Mesothelial cell of epicardium (in vitro differentiated cells): ENCODE data around the gene GSG1L. TPM values are rescaled to one million over a fixed set of nuclear protein-coding genes. Genes with fewer than 3 reads are reported as not detected.

Source experiments
- DNase-seq, 2 experiments: peaks; one replicate each; pipeline ENCODE4 v3.0.0; 2021; ENCODE audit warnings: low spot score in 2 of 2; ENCODE audit not compliant: unreplicated experiment in 2 of 2
- H3K27ac Mint-ChIP-seq: 2 replicates; pipeline ENCODE4 v1.8.0; 2021; ENCODE audit warnings: mixed read lengths
- H3K27me3 Mint-ChIP-seq: 2 replicates; pipeline ENCODE4 v1.8.0; 2021; ENCODE audit warnings: low read depth, mixed read lengths
- H3K36me3 Mint-ChIP-seq: 2 replicates; pipeline ENCODE4 v1.8.0; 2021; ENCODE audit warnings: mixed read lengths
- H3K4me1 Mint-ChIP-seq: 2 replicates; pipeline ENCODE4 v1.8.0; 2021; ENCODE audit warnings: mixed read lengths
- H3K4me3 Mint-ChIP-seq: 2 replicates; pipeline ENCODE4 v1.8.0; 2021; ENCODE audit warnings: mild to moderate bottlenecking, moderate library complexity, mixed read lengths
- H3K9me3 Mint-ChIP-seq: 2 replicates; pipeline ENCODE4 v1.8.0; 2021; ENCODE audit warnings: mixed read lengths
- CTCF ChIP-seq: fragments of 200-600 bp; sonication (generic); IDR thresholded peaks from one replicate; pipeline ENCODE4 v1.5.0; 2021; ENCODE audit warnings: antibody characterized with exemption; ENCODE audit not compliant: unreplicated experiment
- total RNA-seq: library from RNA; stranded (reverse); gene quantifications from 3 replicates; pipeline ENCODE4 v1.2.1, GENCODE V29; 2021

GSG1L gene
- total RNA-seq, 1 donor from 2014 or later = 1.7 TPM

GRCh38 chr16:27790546-27791403, 272.7 kb downstream of the GSG1L start:
- no peaks in the 10 kb centered on the region for H3K9me3 Mint-ChIP-seq
- H3K36me3 Mint-ChIP-seq = no peaks in the 10 kb centered on the region
- no peak overlapping the region for H3K27ac Mint-ChIP-seq
- peaks cover 2% of the 10 kb centered on the region for H3K4me1 Mint-ChIP-seq
- no peak for TF ChIP-seq CTCF
- no peak for DNase-seq
- no peak overlapping the region for H3K4me3 Mint-ChIP-seq
- peaks cover 3% of the 10 kb centered on the region for H3K27me3 Mint-ChIP-seq

GRCh38 chr16:27789595-27790241, 273.8 kb downstream of the GSG1L start:
- TF ChIP-seq CTCF = no peak
- Mint-ChIP-seq H3K4me3 (no peak overlapping the region), H3K36me3 (no peaks in the 10 kb centered on the region), H3K27me3 (no peaks in the 10 kb centered on the region), H3K4me1 (peaks cover 9% of the 10 kb centered on the region), H3K27ac (no peak overlapping the region), H3K9me3 (no peaks in the 10 kb centered on the region)
- DNase-seq = no peak

- Mint-ChIP-seq H3K27ac (no peak overlapping the region), H3K9me3 (no peaks in the 10 kb centered on the region), H3K27me3 (no peaks in the 10 kb centered on the region), H3K4me3 (no peak overlapping the region), H3K4me1 (peaks cover 14% of the 10 kb centered on the region), H3K36me3 (no peaks in the 10 kb centered on the region)
- DNase-seq = no peak
- TF ChIP-seq CTCF = no peak
These were observed 274.4 kb downstream of the GSG1L start for GRCh38 chr16:27789150-27789549.

GRCh38 chr16:27787665-27788064, 275.8 kb downstream of the GSG1L start:
- no peaks in the 10 kb centered on the region for H3K27me3 Mint-ChIP-seq
- H3K4me1 Mint-ChIP-seq = peaks cover 14% of the 10 kb centered on the region
- no peak overlapping the region for H3K4me3 Mint-ChIP-seq
- no peaks in the 10 kb centered on the region for H3K9me3 Mint-ChIP-seq
- DNase-seq = no peak
- H3K36me3 Mint-ChIP-seq = no peaks in the 10 kb centered on the region
- TF ChIP-seq CTCF = no peak
- H3K27ac Mint-ChIP-seq = no peak overlapping the region

GRCh38 chr16:27786923-27787625, 276.4 kb downstream of the GSG1L start:
- no peak overlapping the region for H3K27ac Mint-ChIP-seq
- no peak for TF ChIP-seq CTCF
- no peak for DNase-seq
- H3K36me3 Mint-ChIP-seq = no peaks in the 10 kb centered on the region
- no peak overlapping the region for H3K4me3 Mint-ChIP-seq
- peaks cover 16% of the 10 kb centered on the region for H3K4me1 Mint-ChIP-seq
- no peaks in the 10 kb centered on the region for H3K27me3 Mint-ChIP-seq
- no peaks in the 10 kb centered on the region for H3K9me3 Mint-ChIP-seq
